Measurements from ENCODE around the gene PLCXD1. TPM values are rescaled to one million over a fixed set of nuclear protein-coding genes. Genes with fewer than 3 reads are reported as not detected.

The PLCXD1 gene
- total RNA-seq, 1 experiment from 2014 or later, result 19.1 TPM

DNA sequence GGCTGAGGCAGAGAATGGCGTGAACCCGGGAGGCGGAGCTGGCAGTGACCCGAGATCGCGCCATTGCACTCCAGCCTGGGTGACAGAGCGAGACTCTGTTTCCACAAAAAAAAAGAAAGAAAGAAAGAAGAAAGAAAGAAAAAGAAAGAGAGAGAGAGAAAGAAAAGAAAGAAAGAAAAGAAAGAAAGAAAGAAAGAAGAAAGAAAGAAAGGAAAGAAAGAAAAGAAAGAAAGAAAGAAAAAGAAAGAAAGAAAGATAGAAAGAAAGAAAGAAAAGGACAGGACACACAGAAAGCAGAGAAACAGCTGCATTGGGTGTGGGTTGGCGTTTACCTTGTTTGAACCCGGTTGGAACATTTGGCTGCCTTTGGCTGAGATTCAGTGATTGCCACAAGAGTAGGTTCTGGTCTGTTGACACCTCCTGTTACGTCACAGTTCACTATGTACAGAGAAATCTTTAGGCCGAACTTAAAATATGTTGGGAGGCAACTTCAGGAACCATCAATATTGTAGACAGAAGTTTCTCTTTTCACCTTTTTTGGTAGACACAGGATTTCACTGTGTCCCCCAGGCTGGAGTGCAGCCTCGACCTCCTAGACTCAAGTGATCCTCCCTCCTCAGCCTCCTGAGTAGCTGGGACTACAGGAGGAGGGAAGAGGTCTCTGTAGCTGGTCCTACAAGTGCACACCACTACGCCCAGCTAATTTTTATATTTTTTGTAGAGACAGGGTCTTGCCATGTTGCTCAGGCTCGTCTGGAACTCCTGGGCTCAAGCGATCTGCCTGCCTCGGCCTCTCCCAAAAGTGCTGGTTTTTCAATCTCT, 16.3 kb upstream of the PLCXD1 start:
- H3K27me3 Mint-ChIP-seq (ENCODE audit: unreplicated experiment), result no peaks in the 10 kb centered on the region
- no peaks in the 10 kb centered on the region for H3K9me3 Mint-ChIP-seq (ENCODE audit: low read depth, unreplicated experiment)
- intact Hi-C loops (cut with micrococcal nuclease; ENCODE audit: unreplicated experiment), result no loop called here
- H3K4me3 Mint-ChIP-seq (ENCODE audit: low read depth, unreplicated experiment), result no peak overlapping the region
- H3K36me3 Mint-ChIP-seq (ENCODE audit: insufficient read depth, unreplicated experiment), result peaks cover 15% of the 10 kb centered on the region
- no TSS peak for BruUV-seq (replicated peaks)
- DNase-seq, result no peak
- H3K27ac Mint-ChIP-seq (ENCODE audit: unreplicated experiment), result peak overlapping the region; percentile 72
- CTCF ChIA-PET, result no interaction called here
- H3K4me1 Mint-ChIP-seq (ENCODE audit: low read depth, unreplicated experiment), result peaks cover 36% of the 10 kb centered on the region
- TF ChIP-seq, protein P1, sequence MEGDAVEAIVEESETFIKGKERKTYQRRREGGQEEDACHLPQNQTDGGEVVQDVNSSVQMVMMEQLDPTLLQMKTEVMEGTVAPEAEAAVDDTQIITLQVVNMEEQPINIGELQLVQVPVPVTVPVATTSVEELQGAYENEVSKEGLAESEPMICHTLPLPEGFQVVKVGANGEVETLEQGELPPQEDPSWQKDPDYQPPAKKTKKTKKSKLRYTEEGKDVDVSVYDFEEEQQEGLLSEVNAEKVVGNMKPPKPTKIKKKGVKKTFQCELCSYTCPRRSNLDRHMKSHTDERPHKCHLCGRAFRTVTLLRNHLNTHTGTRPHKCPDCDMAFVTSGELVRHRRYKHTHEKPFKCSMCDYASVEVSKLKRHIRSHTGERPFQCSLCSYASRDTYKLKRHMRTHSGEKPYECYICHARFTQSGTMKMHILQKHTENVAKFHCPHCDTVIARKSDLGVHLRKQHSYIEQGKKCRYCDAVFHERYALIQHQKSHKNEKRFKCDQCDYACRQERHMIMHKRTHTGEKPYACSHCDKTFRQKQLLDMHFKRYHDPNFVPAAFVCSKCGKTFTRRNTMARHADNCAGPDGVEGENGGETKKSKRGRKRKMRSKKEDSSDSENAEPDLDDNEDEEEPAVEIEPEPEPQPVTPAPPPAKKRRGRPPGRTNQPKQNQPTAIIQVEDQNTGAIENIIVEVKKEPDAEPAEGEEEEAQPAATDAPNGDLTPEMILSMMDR (IDR thresholded peaks at IDR 0.05; ENCODE audit: unreplicated experiment), result no peak

DNA sequence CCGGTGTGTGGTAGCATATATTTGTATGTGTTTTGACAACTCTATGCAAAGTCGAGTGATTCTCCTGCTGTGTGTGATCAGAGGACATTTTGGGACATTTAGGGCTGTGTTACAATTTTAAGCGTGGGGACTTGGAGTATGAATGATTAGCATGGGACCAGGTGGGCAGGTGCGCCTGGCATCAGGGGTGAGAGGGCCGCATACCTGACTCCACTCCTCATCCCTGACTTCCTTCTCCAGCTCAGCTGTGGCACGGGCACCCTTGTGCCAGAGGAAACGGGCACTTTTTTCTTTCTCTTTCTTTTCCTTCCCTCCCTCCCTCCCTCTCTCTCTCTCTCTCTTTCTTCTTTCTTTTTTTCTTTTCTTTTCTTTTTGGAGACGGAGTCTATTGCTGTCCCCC, 15.7 kb upstream of the PLCXD1 start:
- CTCF ChIA-PET, result no interaction called here
- no peaks in the 10 kb centered on the region for H3K27me3 Mint-ChIP-seq (ENCODE audit: unreplicated experiment)
- H3K36me3 Mint-ChIP-seq (ENCODE audit: insufficient read depth, unreplicated experiment), result peaks cover 15% of the 10 kb centered on the region
- peaks cover 36% of the 10 kb centered on the region for H3K4me1 Mint-ChIP-seq (ENCODE audit: low read depth, unreplicated experiment)
- BruUV-seq (replicated peaks), result no TSS peak
- TF ChIP-seq, protein P1 (IDR thresholded peaks at IDR 0.05; ENCODE audit: unreplicated experiment), result no peak
- H3K4me3 Mint-ChIP-seq (ENCODE audit: low read depth, unreplicated experiment), result no peak overlapping the region
- peak overlapping the region; percentile 72 for H3K27ac Mint-ChIP-seq (ENCODE audit: unreplicated experiment)
- no peak for DNase-seq
- H3K9me3 Mint-ChIP-seq (ENCODE audit: low read depth, unreplicated experiment), result no peaks in the 10 kb centered on the region
- intact Hi-C loops (cut with micrococcal nuclease; ENCODE audit: unreplicated experiment), result no loop called here

DNA sequence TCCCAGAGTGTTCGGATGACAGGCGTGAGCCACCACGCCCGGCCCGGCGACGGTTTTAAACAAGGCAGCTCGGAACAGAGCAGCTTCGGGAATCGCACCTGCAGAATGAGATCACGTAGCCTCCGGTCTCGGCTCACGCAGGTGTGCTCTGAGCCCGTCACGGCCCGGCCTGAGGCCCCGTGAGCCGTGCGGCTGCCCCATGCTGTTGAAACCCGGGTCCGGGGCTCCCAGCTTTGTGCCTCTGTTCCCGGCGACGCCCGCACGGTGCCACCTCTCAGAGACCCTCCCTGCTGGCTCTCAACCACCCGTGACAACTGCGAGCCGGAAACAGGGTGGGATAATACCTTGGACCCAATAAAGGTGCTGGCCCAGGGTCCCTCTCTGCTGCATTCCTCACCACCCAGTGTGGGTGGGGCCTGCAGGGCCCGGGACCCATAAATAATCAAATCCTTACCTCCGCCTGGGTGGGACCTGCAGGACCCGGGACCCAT, 13.4 kb upstream of the PLCXD1 start:
- Mint-ChIP-seq H3K9me3 (ENCODE audit: low read depth, unreplicated experiment) (no peaks in the 10 kb centered on the region), H3K4me3 (ENCODE audit: low read depth, unreplicated experiment) (no peak overlapping the region), H3K27ac (ENCODE audit: unreplicated experiment) (no peak overlapping the region), H3K36me3 (ENCODE audit: insufficient read depth, unreplicated experiment) (no peaks in the 10 kb centered on the region), H3K4me1 (ENCODE audit: low read depth, unreplicated experiment) (peaks cover 26% of the 10 kb centered on the region), H3K27me3 (ENCODE audit: unreplicated experiment) (no peaks in the 10 kb centered on the region)
- TF ChIP-seq, protein P1 (IDR thresholded peaks at IDR 0.05; ENCODE audit: unreplicated experiment), result no peak
- CTCF ChIA-PET, result no interaction called here
- BruUV-seq (replicated peaks), result no TSS peak
- DNase-seq, result no peak
- intact Hi-C loops (cut with micrococcal nuclease; ENCODE audit: unreplicated experiment), result no loop called here

DNA sequence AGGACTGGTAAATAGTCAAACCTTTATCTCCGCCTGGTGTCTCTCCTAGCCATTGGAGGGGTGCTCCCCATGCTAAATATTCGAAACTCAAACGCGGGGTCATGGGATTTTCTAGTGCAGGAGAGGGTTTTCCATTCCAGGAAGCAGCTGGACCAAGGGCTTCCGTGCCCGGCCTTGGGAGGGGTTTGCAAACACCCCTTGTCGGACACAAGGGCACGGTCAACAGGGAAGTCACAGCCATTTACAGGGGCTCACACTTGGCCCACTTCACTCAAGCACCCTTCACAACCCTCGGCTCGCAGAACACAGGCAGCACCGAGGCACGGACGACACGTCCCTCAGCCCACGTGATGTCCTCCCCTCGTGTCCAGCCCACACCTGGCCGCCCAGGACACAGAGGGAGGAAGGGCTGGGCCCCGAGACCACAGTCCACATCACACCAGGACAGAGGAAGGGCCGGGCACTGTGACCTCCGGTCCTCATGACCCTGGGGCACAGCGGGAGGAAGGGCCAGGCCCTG, 10.3 kb upstream of the PLCXD1 start:
- CTCF ChIA-PET, result no interaction called here
- TF ChIP-seq, protein P1 (IDR thresholded peaks at IDR 0.05; ENCODE audit: unreplicated experiment), result no peak
- peaks cover 2% of the 10 kb centered on the region for H3K4me1 Mint-ChIP-seq (ENCODE audit: low read depth, unreplicated experiment)
- intact Hi-C loops (cut with micrococcal nuclease; ENCODE audit: unreplicated experiment), result no loop called here
- no peaks in the 10 kb centered on the region for H3K27me3 Mint-ChIP-seq (ENCODE audit: unreplicated experiment)
- no peak for DNase-seq
- no peak overlapping the region for H3K27ac Mint-ChIP-seq (ENCODE audit: unreplicated experiment)
- peaks cover 2% of the 10 kb centered on the region for H3K36me3 Mint-ChIP-seq (ENCODE audit: insufficient read depth, unreplicated experiment)
- no peaks in the 10 kb centered on the region for H3K9me3 Mint-ChIP-seq (ENCODE audit: low read depth, unreplicated experiment)
- H3K4me3 Mint-ChIP-seq (ENCODE audit: low read depth, unreplicated experiment), result no peak overlapping the region
- BruUV-seq (replicated peaks), result no TSS peak
